ENCODE results near the gene LNX2.

The LNX2 gene

GRCh38 chr13:27605099-27605498 is 15.2 kb downstream of the LNX2 start:
- no peak for DNase-seq

GRCh38 chr13:27601803-27602202 is 18.5 kb downstream of the LNX2 start:
- no peak for DNase-seq

GRCh38 chr13:27601208-27601607 is 19.1 kb downstream of the LNX2 start:
- DNase-seq: no peak

GRCh38 chr13:27600711-27601110 is 19.6 kb downstream of the LNX2 start:
- DNase-seq: no peak

GRCh38 chr13:27599845-27600553 is 20.3 kb downstream of the LNX2 start:
- DNase-seq: no peak

GRCh38 chr13:27599096-27599495 is 21.2 kb downstream of the LNX2 start:
- no peak for DNase-seq

GRCh38 chr13:27595055-27595811 is 25.1 kb downstream of the LNX2 start:
- DNase-seq: no peak

- DNase-seq: no peak
These were observed 27.1 kb downstream of the LNX2 start for GRCh38 chr13:27593267-27593666.

GRCh38 chr13:27592865-27593264 is 27.5 kb downstream of the LNX2 start:
- no peak for DNase-seq

GRCh38 chr13:27588405-27588804 is 31.9 kb downstream of the LNX2 start:
- DNase-seq: no peak

GRCh38 chr13:27587095-27587746 is 33.1 kb downstream of the LNX2 start:
- DNase-seq: no peak

- no peak for DNase-seq
These were observed 36.7 kb downstream of the LNX2 start for GRCh38 chr13:27583645-27584044.

GRCh38 chr13:27578121-27579030 is 42.0 kb downstream of the LNX2 start:
- no peak for DNase-seq

GRCh38 chr13:27574661-27575060 is 45.7 kb downstream of the LNX2 start:
- no peak for DNase-seq

GRCh38 chr13:27573265-27573664 is 47.1 kb downstream of the LNX2 start:
- DNase-seq: no peak

GRCh38 chr13:27572234-27572901 is 48.0 kb downstream of the LNX2 start:
- no peak for DNase-seq

- no peak for DNase-seq
These were observed 49.4 kb downstream of the LNX2 start for GRCh38 chr13:27570906-27571305.

GRCh38 chr13:27569405-27569804 is 50.9 kb downstream of the LNX2 start:
- DNase-seq: no peak

- no peak for DNase-seq
These were observed 54.5 kb downstream of the LNX2 start for GRCh38 chr13:27565818-27566217.

- no peak for DNase-seq
These were observed 57.9 kb downstream of the LNX2 start for GRCh38 chr13:27562457-27562856.

- no peak for DNase-seq
These were observed 60.6 kb downstream of the LNX2 start for GRCh38 chr13:27559719-27560118.

- no peak for DNase-seq
These were observed 64.2 kb downstream of the LNX2 start for GRCh38 chr13:27556109-27556508.

Data from NCI-H2107 (cell line).